Testis (tissue), 2 donors: Measurements from ENCODE around the gene KHDC4.

Source experiments
- CTCF ChIP-seq, 3 experiments: fragments of 450-650 bp in 2 of 3; fragments of 200-600 bp in 1 of 3; sonication (generic) in 1 of 3; IDR thresholded peaks; one replicate each; pipeline ENCODE4 v1.5.1; 2016 to 2019; ENCODE audit warnings: antibody characterized with exemption in 3 of 3, mild to moderate bottlenecking in 2 of 3, moderate library complexity in 1 of 3
- POLR2A ChIP-seq: fragments of 450-650 bp; IDR thresholded peaks from one replicate; pipeline ENCODE4 v1.6.1; 2017; ENCODE audit warnings: antibody characterized with exemption, mild to moderate bottlenecking, moderate library complexity

- no peak for TF ChIP-seq CTCF (IDR thresholded peaks at IDR 0.05)
- TF ChIP-seq POLR2A: no peak
Observed at GRCh38 chr1:155873860-155874259, 60.4 kb downstream of the KHDC4 start.
